ENCODE results near the gene TRAF6.

Gene TRAF6

GRCh38 chr11:36463781-36464180 lies 46.3 kb downstream of the TRAF6 start:
- H3K36me3 ChIP-seq, result peaks cover 0 to 6% (median 0%) of the 10 kb centered on the region in 3 donors
- no peak for DNase-seq
- no peaks in the 10 kb centered on the region for H3K9me3 ChIP-seq
- no peak overlapping the region for H3K27ac ChIP-seq
- no peak overlapping the region for H3K4me3 ChIP-seq
- TF ChIP-seq CTCF (IDR thresholded peaks at IDR 0.05), result no peak
- H3K4me1 ChIP-seq, result no peaks in the 10 kb centered on the region
- intact Hi-C loops (cut with DNase I; ENCODE audit: low total_unique reads), result no loop called here
- H3K27me3 ChIP-seq, result no peaks in the 10 kb centered on the region

DNA sequence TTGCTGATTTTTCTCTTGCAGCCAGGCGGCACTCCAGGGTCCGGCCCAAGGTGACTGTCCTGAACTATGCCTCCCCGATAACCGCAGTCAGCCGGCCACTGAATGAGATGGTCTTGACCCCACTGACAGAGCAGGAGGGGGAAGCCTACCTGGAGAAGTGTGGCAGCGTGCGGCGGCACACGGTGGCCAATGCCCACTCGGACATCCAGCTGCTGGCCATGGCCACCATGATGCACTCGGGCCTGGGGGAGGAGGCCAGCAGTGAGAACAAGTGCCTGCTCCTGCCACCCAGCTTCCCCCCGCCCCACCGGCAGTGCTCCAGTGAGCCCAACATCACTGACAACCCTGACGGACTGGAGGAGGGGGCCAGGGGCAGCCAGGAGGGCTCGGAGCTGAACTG lies 47.8 kb downstream of the TRAF6 start:
- Histone ChIP-seq H3K36me3 (peaks cover 0 to 6% (median 0%) of the 10 kb centered on the region in 3 donors), H3K4me1 (peaks cover 0 to 4% (median 0%) of the 10 kb centered on the region in 4 donors), H3K27ac (no peak overlapping the region), H3K4me3 (no peak overlapping the region), H3K9me3 (no peaks in the 10 kb centered on the region), H3K27me3 (no peaks in the 10 kb centered on the region)
- DNase-seq, result no peak
- intact Hi-C loops (cut with DNase I; ENCODE audit: low total_unique reads), result no loop called here
- no peak for TF ChIP-seq CTCF (IDR thresholded peaks at IDR 0.05)

GRCh38 chr11:36460220-36460619 lies 49.9 kb downstream of the TRAF6 start:
- no peaks in the 10 kb centered on the region for H3K27me3 ChIP-seq
- H3K4me1 ChIP-seq, result peaks cover 0 to 22% (median 19%) of the 10 kb centered on the region in 4 donors
- no peak overlapping the region for H3K27ac ChIP-seq
- no peaks in the 10 kb centered on the region for H3K9me3 ChIP-seq
- H3K36me3 ChIP-seq, result peaks cover 0 to 6% (median 0%) of the 10 kb centered on the region in 3 donors
- intact Hi-C loops (cut with DNase I; ENCODE audit: low total_unique reads), result no loop called here
- DNase-seq, result no peak
- no peak overlapping the region for H3K4me3 ChIP-seq
- no peak for TF ChIP-seq CTCF (IDR thresholded peaks at IDR 0.05)

- intact Hi-C loops (cut with DNase I; ENCODE audit: low total_unique reads), result no loop called here
- H3K4me1 ChIP-seq, result peaks cover 0 to 34% (median 31%) of the 10 kb centered on the region in 4 donors
- H3K27ac ChIP-seq, result no peak overlapping the region
- no peaks in the 10 kb centered on the region for H3K27me3 ChIP-seq
- no peak for DNase-seq
- no peak for TF ChIP-seq CTCF (IDR thresholded peaks at IDR 0.05)
- H3K9me3 ChIP-seq, result no peaks in the 10 kb centered on the region
- H3K4me3 ChIP-seq, result no peak overlapping the region
- peaks cover 0 to 6% (median 0%) of the 10 kb centered on the region in 3 donors for H3K36me3 ChIP-seq
These were observed 51.0 kb downstream of the TRAF6 start for GRCh38 chr11:36459046-36459445.

DNA sequence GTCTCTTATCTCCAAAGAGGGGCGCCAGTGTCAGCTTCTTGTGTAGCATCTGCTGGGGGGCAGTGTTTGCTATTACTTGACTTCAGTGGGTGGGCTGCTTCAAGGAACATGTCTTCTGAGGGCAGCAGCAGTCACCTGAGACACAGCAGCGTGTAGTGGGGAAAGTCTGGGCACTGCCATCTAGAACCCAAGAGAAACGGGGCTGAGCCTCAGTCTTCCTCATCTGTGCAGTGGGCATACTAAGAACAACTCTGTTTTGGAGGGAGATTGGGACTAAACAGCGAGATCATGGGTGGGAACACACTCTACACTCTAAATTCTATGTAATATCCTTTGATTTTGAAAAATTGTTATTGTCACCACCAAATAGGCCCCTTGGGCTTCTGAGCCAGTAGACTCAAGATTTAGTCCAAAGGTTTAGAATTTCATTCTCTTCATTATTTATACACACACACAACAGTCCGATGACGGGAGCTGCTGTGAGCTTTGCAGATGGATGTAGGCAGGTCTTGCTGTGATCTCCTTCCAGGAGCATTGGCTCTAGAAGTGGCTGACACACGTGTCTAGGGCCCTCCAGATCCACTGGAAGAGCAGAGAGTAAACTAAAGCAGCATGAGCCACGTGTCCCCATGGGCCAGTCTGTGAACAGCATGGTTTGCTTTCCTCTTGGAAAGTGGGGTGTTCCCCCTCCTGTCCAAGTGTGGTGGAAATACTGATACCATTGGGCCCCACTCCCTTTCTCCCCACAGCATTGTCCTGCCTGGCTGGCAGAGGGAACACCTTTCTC lies 51.8 kb downstream of the TRAF6 start:
- H3K36me3 ChIP-seq, result peaks cover 0 to 6% (median 0%) of the 10 kb centered on the region in 3 donors
- no peak for TF ChIP-seq CTCF (IDR thresholded peaks at IDR 0.05)
- H3K27me3 ChIP-seq, result no peaks in the 10 kb centered on the region
- H3K27ac ChIP-seq, result peak overlapping the region in 1 of 2 donors; percentile 94
- H3K9me3 ChIP-seq, result no peaks in the 10 kb centered on the region
- H3K4me1 ChIP-seq, result peaks cover 0 to 41% (median 37%) of the 10 kb centered on the region in 4 donors
- no peak for DNase-seq
- H3K4me3 ChIP-seq, result no peak overlapping the region
- intact Hi-C loops (cut with DNase I; ENCODE audit: low total_unique reads), result no loop called here
